NB4 (cell line): ENCODE data around the gene TAF11L13.

ENCODE experiments used
- DNase-seq: peaks from one replicate; pipeline ENCODE4 v3.0.0; 2010; ENCODE audit warnings: low read depth
- H3K4me3 ChIP-seq: one replicate; pipeline ENCODE4 v1.5.1; 2011; ENCODE audit warnings: mild to moderate bottlenecking, low read depth, low read length, moderate library complexity
- MYC ChIP-seq: IDR thresholded peaks from 2 replicates; pipeline ENCODE4 v1.6.1; 2011; ENCODE audit warnings: low read depth, low read length
- POLR2A ChIP-seq: IDR thresholded peaks from 2 replicates; pipeline ENCODE4 v1.6.1; 2011; ENCODE audit warnings: mild to moderate bottlenecking; ENCODE audit not compliant: insufficient read length; ENCODE audit errors: extremely low read depth
- TF ChIP-seq, protein P1 (sequence below): IDR thresholded peaks from 2 replicates; pipeline ENCODE4 v1.6.1; 2011; ENCODE audit warnings: low read depth, low read length
- TF ChIP-seq, protein P2 (sequence below): IDR thresholded peaks from one replicate; pipeline ENCODE4 v1.5.1; 2012; ENCODE audit warnings: low read depth, low read length

Gene TAF11L13

GRCh38 chr5:17666726-17667235 lies 34.9 kb downstream of the TAF11L13 start:
- DNase-seq = no peak
- no peak overlapping the region for H3K4me3 ChIP-seq
- TF ChIP-seq, protein P1, sequence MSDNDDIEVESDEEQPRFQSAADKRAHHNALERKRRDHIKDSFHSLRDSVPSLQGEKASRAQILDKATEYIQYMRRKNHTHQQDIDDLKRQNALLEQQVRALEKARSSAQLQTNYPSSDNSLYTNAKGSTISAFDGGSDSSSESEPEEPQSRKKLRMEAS = no peak
- TF ChIP-seq, protein P2, sequence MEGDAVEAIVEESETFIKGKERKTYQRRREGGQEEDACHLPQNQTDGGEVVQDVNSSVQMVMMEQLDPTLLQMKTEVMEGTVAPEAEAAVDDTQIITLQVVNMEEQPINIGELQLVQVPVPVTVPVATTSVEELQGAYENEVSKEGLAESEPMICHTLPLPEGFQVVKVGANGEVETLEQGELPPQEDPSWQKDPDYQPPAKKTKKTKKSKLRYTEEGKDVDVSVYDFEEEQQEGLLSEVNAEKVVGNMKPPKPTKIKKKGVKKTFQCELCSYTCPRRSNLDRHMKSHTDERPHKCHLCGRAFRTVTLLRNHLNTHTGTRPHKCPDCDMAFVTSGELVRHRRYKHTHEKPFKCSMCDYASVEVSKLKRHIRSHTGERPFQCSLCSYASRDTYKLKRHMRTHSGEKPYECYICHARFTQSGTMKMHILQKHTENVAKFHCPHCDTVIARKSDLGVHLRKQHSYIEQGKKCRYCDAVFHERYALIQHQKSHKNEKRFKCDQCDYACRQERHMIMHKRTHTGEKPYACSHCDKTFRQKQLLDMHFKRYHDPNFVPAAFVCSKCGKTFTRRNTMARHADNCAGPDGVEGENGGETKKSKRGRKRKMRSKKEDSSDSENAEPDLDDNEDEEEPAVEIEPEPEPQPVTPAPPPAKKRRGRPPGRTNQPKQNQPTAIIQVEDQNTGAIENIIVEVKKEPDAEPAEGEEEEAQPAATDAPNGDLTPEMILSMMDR = no peak
- TF ChIP-seq POLR2A (no peak), MYC (no peak)

DNA sequence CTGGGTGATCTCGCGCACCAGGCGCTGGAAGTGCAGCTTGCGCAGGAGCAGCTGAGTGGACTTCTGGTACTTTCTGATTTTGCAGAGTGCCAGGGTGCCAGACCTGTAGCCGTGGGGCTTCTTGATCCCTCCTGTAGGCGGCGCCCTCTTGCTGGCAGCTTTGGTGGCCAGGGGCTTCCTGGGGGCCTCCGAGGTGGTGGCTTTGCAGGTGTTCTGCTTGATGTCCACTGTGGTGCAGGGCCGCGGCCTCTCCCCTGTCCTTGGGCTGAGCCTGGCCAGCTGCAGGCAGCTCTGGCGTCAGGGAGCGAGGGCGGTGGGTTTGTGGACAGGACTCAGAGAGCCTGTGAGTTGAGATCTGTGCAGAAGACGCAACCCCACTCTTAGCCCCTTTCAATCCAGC lies 38.5 kb downstream of the TAF11L13 start:
- DNase-seq = no peak
- H3K4me3 ChIP-seq = no peak overlapping the region
- no peak for TF ChIP-seq POLR2A

- TF ChIP-seq MYC = no peak
- TF ChIP-seq POLR2A = no peak
- TF ChIP-seq, protein P1 = no peak
- TF ChIP-seq, protein P2 = no peak
- no peak overlapping the region for H3K4me3 ChIP-seq
- no peak for DNase-seq
These were observed 47.0 kb downstream of the TAF11L13 start for GRCh38 chr5:17678751-17679324.

DNA sequence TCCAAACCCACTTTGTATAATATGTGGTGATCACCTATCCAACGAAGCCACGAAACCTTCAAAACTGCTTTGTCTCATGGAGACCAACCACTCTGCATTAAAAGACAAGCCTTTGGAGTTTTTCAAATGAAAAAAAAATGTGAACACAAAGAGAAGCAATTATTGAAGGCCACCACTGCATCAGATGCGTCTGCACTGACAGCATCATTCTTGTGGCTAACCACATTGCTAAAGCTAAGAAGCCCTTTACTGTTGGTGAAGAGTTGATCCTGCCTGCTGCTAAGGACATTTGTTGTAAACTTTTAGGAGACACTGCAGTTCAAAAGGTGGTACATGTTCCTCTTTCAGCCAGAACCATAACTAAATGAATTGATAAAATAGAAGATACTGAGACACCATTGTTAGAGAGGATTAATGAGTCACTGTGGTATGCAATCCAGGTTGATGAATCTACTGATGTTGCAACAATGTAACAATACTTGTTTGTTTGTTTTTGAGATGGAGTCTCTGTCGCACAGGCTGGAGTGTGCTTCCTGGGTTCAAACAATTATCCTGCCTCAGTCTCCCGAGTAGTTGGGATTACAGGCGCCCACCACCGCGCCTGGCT lies 47.8 kb downstream of the TAF11L13 start:
- H3K4me3 ChIP-seq = no peak overlapping the region
- TF ChIP-seq MYC (no peak), POLR2A (no peak)
- TF ChIP-seq, protein P2 = no peak
- TF ChIP-seq, protein P1 = no peak
- no peak for DNase-seq

- no peak for DNase-seq
- TF ChIP-seq, protein P1 = no peak
- TF ChIP-seq MYC (no peak), POLR2A (no peak)
- TF ChIP-seq, protein P2 = no peak
- H3K4me3 ChIP-seq = no peak overlapping the region
These were observed 48.8 kb downstream of the TAF11L13 start for GRCh38 chr5:17680737-17681136.
